Adipocyte (in vitro differentiated cells): ENCODE data around the gene KIF27.
"Not testable (repeated sequence)": the region's sequence is repeated elsewhere in the genome, so short reads cannot be mapped to it uniquely, and the experiment has no call there.

Source experiments
- DNase-seq: peaks from one replicate; pipeline ENCODE4 v3.0.0-alpha.2; 2015; ENCODE audit warnings: low read depth
- H3K27me3 ChIP-seq: replicated peaks from 2 replicates; pipeline ENCODE4 v1.7.0; 2013; ENCODE audit warnings: mild to moderate bottlenecking, low read length, moderate library complexity; ENCODE audit not compliant: control insufficient read depth, insufficient read depth
- H3K36me3 ChIP-seq: 2 replicates; pipeline ENCODE4 v1.7.0; 2013; ENCODE audit warnings: low read length, mild to moderate bottlenecking, moderate library complexity; ENCODE audit not compliant: control insufficient read depth, insufficient read depth, severe bottlenecking
- H3K4me1 ChIP-seq: 2 replicates; pipeline ENCODE4 v1.7.0; 2013; ENCODE audit warnings: mild to moderate bottlenecking, low read length, moderate library complexity; ENCODE audit not compliant: control insufficient read depth, insufficient read depth
- H3K4me3 ChIP-seq: 2 replicates; pipeline ENCODE4 v1.7.0; 2013; ENCODE audit warnings: mild to moderate bottlenecking, low read length, moderate library complexity
- H3K9ac ChIP-seq: 2 replicates; pipeline ENCODE4 v1.7.0; 2013; ENCODE audit warnings: mild to moderate bottlenecking, low read length, moderate library complexity
- H3K9me3 ChIP-seq: 2 replicates; pipeline ENCODE4 v1.7.0; 2013; ENCODE audit warnings: mild to moderate bottlenecking, low read length, moderate library complexity; ENCODE audit not compliant: control insufficient read depth

The KIF27 gene

GRCh38 chr9:83803941-83804340, 117.3 kb downstream of the KIF27 start:
- H3K4me3 ChIP-seq, H3K36me3 ChIP-seq, H3K9me3 ChIP-seq, DNase-seq, H3K27me3 ChIP-seq, H3K9ac ChIP-seq, H3K4me1 ChIP-seq: not testable (repeated sequence)

- Histone ChIP-seq H3K9me3 (no peaks in the 10 kb centered on the region), H3K9ac (no peak overlapping the region), H3K4me3 (no peak overlapping the region), H3K27me3 (no peaks in the 10 kb centered on the region), H3K36me3 (no peaks in the 10 kb centered on the region), H3K4me1 (no peaks in the 10 kb centered on the region)
- DNase-seq: no peak
Observed at GRCh38 chr9:83800236-83801033, 120.8 kb downstream of the KIF27 start.

GRCh38 chr9:83794051-83794450, 127.2 kb downstream of the KIF27 start:
- H3K9me3 ChIP-seq: no peaks in the 10 kb centered on the region
- no peak overlapping the region for H3K4me3 ChIP-seq
- no peaks in the 10 kb centered on the region for H3K36me3 ChIP-seq
- H3K27me3 ChIP-seq: no peaks in the 10 kb centered on the region
- H3K9ac ChIP-seq: no peak overlapping the region
- DNase-seq: no peak
- H3K4me1 ChIP-seq: no peaks in the 10 kb centered on the region

GRCh38 chr9:83792746-83793145, 128.5 kb downstream of the KIF27 start:
- no peak overlapping the region for H3K9ac ChIP-seq
- no peaks in the 10 kb centered on the region for H3K27me3 ChIP-seq
- H3K4me3 ChIP-seq: no peak overlapping the region
- H3K9me3 ChIP-seq: no peaks in the 10 kb centered on the region
- no peak for DNase-seq
- no peaks in the 10 kb centered on the region for H3K4me1 ChIP-seq
- H3K36me3 ChIP-seq: no peaks in the 10 kb centered on the region
